Neural cell (in vitro differentiated cells): ENCODE measurements around the gene STIM1. TPM values are rescaled to one million over a fixed set of nuclear protein-coding genes. Genes with fewer than 3 reads are reported as not detected.

Experiments
- H2AFZ ChIP-seq: fragments of 200-600, 300-800 bp; sonication (generic), shearing (Covaris generic); 2 replicates; pipeline ENCODE4 v1.6.0; 2014; ENCODE audit warnings: low read depth, mild to moderate bottlenecking, antibody characterized with exemption, low read length, moderate library complexity
- H3F3A ChIP-seq: fragments of 200-600 bp; shearing (Covaris generic); 2 replicates; pipeline ENCODE4 v1.6.1; 2016; ENCODE audit warnings: mild to moderate bottlenecking, moderate library complexity, mixed read lengths, antibody characterized with exemption, low read length; ENCODE audit not compliant: insufficient read depth, poor library complexity, severe bottlenecking
- H3K27ac ChIP-seq: fragments of 200-600, 300-800 bp; sonication (generic), shearing (Covaris generic); 2 replicates; pipeline ENCODE4 v1.5.1; 2014; ENCODE audit warnings: mild to moderate bottlenecking, low read length, moderate library complexity
- H3K27me3 ChIP-seq: fragments of 300-800, 200-600 bp; sonication (generic), shearing (Covaris generic); 2 replicates; pipeline ENCODE4 v1.6.0; 2014; ENCODE audit warnings: mild to moderate bottlenecking, low read depth, low read length, moderate library complexity; ENCODE audit not compliant: insufficient read depth
- H3K36me3 ChIP-seq: fragments of 300-800, 200-600 bp; sonication (generic), shearing (Covaris generic); 2 replicates; pipeline ENCODE4 v1.5.1; 2014; ENCODE audit warnings: mild to moderate bottlenecking, antibody characterized with exemption, low read length, moderate library complexity; ENCODE audit not compliant: insufficient read depth
- H3K4me2 ChIP-seq: fragments of 300-800, 200-600 bp; sonication (generic), shearing (Covaris generic); 2 replicates; pipeline ENCODE4 v1.6.0; 2014; ENCODE audit warnings: mild to moderate bottlenecking, low read length
- H3K4me3 ChIP-seq: fragments of 300-800, 200-600 bp; sonication (generic), shearing (Covaris generic); 2 replicates; pipeline ENCODE4 v1.5.1; 2014; ENCODE audit warnings: mild to moderate bottlenecking, low read length, moderate library complexity
- H3K79me2 ChIP-seq: fragments of 200-600 bp; shearing (Covaris generic); replicated peaks from 2 replicates; pipeline ENCODE4 v1.6.0; 2014; ENCODE audit warnings: mild to moderate bottlenecking, low read length, moderate library complexity; ENCODE audit not compliant: insufficient read depth
- H3K9ac ChIP-seq: fragments of 300-800, 200-600 bp; sonication (generic), shearing (Covaris generic); 2 replicates; pipeline ENCODE4 v1.6.1; 2016; ENCODE audit warnings: mild to moderate bottlenecking, low read length, mixed read lengths
- H3K9me2 ChIP-seq: fragments of 200-600 bp; shearing (Covaris generic); 2 replicates; pipeline ENCODE4 v1.6.1; 2016; ENCODE audit warnings: mild to moderate bottlenecking, low read length, mixed read lengths; ENCODE audit not compliant: insufficient read depth
- H3K9me3 ChIP-seq: fragments of 200-600, 300-800 bp; sonication (generic), shearing (Covaris generic); 2 replicates; pipeline ENCODE4 v1.6.1; 2016; ENCODE audit warnings: mild to moderate bottlenecking, mixed run types, low read length, moderate library complexity, mixed read lengths
- H4K20me1 ChIP-seq: fragments of 200-600 bp; shearing (Covaris generic); 2 replicates; pipeline ENCODE4 v1.6.1; 2016; ENCODE audit warnings: mild to moderate bottlenecking, mixed run types; ENCODE audit not compliant: insufficient read depth
- CTCF ChIP-seq: fragments of 450-650 bp; IDR thresholded peaks from 2 replicates; pipeline ENCODE4 v1.5.1; 2014; ENCODE audit warnings: antibody characterized with exemption, mild to moderate bottlenecking, moderate library complexity; ENCODE audit not compliant: poor library complexity, severe bottlenecking
- EP300 ChIP-seq: fragments of 450-650 bp; conservative IDR thresholded peaks from 2 replicates; pipeline ENCODE4 v1.6.1; 2014; ENCODE audit warnings: antibody characterized with exemption, mild to moderate bottlenecking, moderate library complexity; ENCODE audit not compliant: poor library complexity, severe bottlenecking
- EZH2 ChIP-seq: fragments of 200-600, 300-800 bp; shearing (Covaris generic), sonication (generic); IDR thresholded peaks from 2 replicates; pipeline ENCODE4 v1.6.1; 2014; ENCODE audit warnings: antibody characterized with exemption, low read length, borderline replicate concordance, mild to moderate bottlenecking; ENCODE audit not compliant: insufficient read depth, poor library complexity, severe bottlenecking
- MXI1 ChIP-seq: fragments of 450-650 bp; conservative IDR thresholded peaks from 2 replicates; pipeline ENCODE4 v1.6.1; 2014; ENCODE audit warnings: antibody characterized with exemption, mild to moderate bottlenecking; ENCODE audit not compliant: poor library complexity, severe bottlenecking
- POLR2AphosphoS5 ChIP-seq: IDR thresholded peaks from 2 replicates; pipeline ENCODE4 v1.6.1; 2012
- RAD21 ChIP-seq: fragments of 450-650 bp; conservative IDR thresholded peaks from 2 replicates; pipeline ENCODE4 v1.6.1; 2014; ENCODE audit warnings: antibody characterized with exemption, mild to moderate bottlenecking, moderate library complexity
- SMC3 ChIP-seq: fragments of 450-650 bp; conservative IDR thresholded peaks from 2 replicates; pipeline ENCODE4 v1.6.1; 2014; ENCODE audit warnings: antibody characterized with exemption, mild to moderate bottlenecking, moderate library complexity; ENCODE audit not compliant: poor library complexity
- TAF1 ChIP-seq: IDR thresholded peaks from 2 replicates; pipeline ENCODE4 v1.6.1; 2012; ENCODE audit warnings: low read depth
- polyA plus RNA-seq: library from polyadenylated mRNA; depleted of rRNA; stranded (reverse); fragments of >200 nt; gene quantifications from 2 replicates; pipeline ENCODE4 v1.2.3, GENCODE V29; 2014
- TF ChIP-seq, protein P1 (sequence below): IDR thresholded peaks from 2 replicates; pipeline ENCODE4 v1.6.1; 2012; ENCODE audit warnings: borderline replicate concordance

The STIM1 gene
- polyA plus RNA-seq, 1 donor from 2014 or later = 14.5 TPM

DNA sequence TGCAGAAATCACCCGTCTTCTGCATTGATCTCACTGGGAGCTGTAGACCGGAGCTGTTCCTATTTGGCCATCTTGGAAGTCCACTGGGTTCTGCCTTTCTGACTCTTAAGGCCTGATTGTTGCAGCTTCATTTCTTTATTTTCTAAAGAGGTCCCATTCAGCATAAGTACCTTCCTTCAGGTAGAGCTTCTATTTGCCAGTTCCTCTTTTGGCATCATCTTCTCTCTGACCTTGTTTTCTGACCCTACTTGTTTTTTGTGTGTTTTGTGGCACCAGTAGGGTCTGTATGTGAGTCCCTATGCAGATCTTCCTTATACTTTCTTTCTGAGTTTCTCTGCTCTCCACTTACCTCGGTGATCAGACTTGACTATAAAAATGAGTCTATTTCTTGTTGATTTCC, 161.7 kb downstream of the STIM1 start:
- no peak overlapping the region for H2AFZ ChIP-seq
- H4K20me1 ChIP-seq = no peaks in the 10 kb centered on the region
- no peaks in the 10 kb centered on the region for H3F3A ChIP-seq
- H3K9me2 ChIP-seq = no peaks in the 10 kb centered on the region
- H3K79me2 ChIP-seq = no peaks in the 10 kb centered on the region
- no peak overlapping the region for H3K4me2 ChIP-seq
- H3K27ac ChIP-seq = no peak overlapping the region
- TF ChIP-seq EP300 (no peak), POLR2AphosphoS5 (no peak), SMC3 (no peak), TAF1 (no peak), CTCF (no peak), RAD21 (no peak), EZH2 (no peak), MXI1 (no peak)
- TF ChIP-seq, protein P1, sequence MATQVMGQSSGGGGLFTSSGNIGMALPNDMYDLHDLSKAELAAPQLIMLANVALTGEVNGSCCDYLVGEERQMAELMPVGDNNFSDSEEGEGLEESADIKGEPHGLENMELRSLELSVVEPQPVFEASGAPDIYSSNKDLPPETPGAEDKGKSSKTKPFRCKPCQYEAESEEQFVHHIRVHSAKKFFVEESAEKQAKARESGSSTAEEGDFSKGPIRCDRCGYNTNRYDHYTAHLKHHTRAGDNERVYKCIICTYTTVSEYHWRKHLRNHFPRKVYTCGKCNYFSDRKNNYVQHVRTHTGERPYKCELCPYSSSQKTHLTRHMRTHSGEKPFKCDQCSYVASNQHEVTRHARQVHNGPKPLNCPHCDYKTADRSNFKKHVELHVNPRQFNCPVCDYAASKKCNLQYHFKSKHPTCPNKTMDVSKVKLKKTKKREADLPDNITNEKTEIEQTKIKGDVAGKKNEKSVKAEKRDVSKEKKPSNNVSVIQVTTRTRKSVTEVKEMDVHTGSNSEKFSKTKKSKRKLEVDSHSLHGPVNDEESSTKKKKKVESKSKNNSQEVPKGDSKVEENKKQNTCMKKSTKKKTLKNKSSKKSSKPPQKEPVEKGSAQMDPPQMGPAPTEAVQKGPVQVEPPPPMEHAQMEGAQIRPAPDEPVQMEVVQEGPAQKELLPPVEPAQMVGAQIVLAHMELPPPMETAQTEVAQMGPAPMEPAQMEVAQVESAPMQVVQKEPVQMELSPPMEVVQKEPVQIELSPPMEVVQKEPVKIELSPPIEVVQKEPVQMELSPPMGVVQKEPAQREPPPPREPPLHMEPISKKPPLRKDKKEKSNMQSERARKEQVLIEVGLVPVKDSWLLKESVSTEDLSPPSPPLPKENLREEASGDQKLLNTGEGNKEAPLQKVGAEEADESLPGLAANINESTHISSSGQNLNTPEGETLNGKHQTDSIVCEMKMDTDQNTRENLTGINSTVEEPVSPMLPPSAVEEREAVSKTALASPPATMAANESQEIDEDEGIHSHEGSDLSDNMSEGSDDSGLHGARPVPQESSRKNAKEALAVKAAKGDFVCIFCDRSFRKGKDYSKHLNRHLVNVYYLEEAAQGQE = no peak
- no peaks in the 10 kb centered on the region for H3K27me3 ChIP-seq
- H3K36me3 ChIP-seq = no peaks in the 10 kb centered on the region
- no peaks in the 10 kb centered on the region for H3K9me3 ChIP-seq
- H3K4me3 ChIP-seq = no peak overlapping the region
- H3K9ac ChIP-seq = no peak overlapping the region

- no peak for TF ChIP-seq MXI1
- TF ChIP-seq TAF1 = no peak
- no peak for TF ChIP-seq POLR2AphosphoS5
- TF ChIP-seq CTCF = no peak
- no peak for TF ChIP-seq EZH2
- TF ChIP-seq RAD21 = no peak
- TF ChIP-seq, protein P1 = no peak
- TF ChIP-seq SMC3 = no peak
- no peak for TF ChIP-seq EP300
- no peaks in the 10 kb centered on the region for H3K36me3 ChIP-seq
- H4K20me1 ChIP-seq = no peaks in the 10 kb centered on the region
- H3K4me2 ChIP-seq = no peak overlapping the region
- no peak overlapping the region for H3K4me3 ChIP-seq
- H3K27ac ChIP-seq = no peak overlapping the region
- H3K9me2 ChIP-seq = no peaks in the 10 kb centered on the region
- H3K9ac ChIP-seq = no peak overlapping the region
- H3F3A ChIP-seq = no peaks in the 10 kb centered on the region
- H3K27me3 ChIP-seq = no peaks in the 10 kb centered on the region
- no peaks in the 10 kb centered on the region for H3K79me2 ChIP-seq
- H2AFZ ChIP-seq = no peak overlapping the region
- no peaks in the 10 kb centered on the region for H3K9me3 ChIP-seq
Observed at GRCh38 chr11:4018641-4019040, 163.2 kb downstream of the STIM1 start.
